Uterus (tissue), 2 donors: ENCODE data around the gene BRAT1.

Experiments used
- CTCF ChIP-seq, 4 experiments: fragments of 200-600 bp in 2 of 4; fragments of 450-650 bp in 2 of 4; sonication (generic) in 2 of 4; IDR thresholded peaks; one replicate each; pipeline ENCODE4 v1.5.1; 2016 to 2019; ENCODE audit warnings: antibody characterized with exemption in 4 of 4, mild to moderate bottlenecking in 2 of 4, moderate library complexity in 1 of 4
- POLR2A ChIP-seq, 2 donors: fragments of 450-650 bp; IDR thresholded peaks; one replicate each; pipeline ENCODE4 v1.6.1; 2016; ENCODE audit warnings: antibody characterized with exemption in 2 of 2, mild to moderate bottlenecking in 1 of 2, moderate library complexity in 1 of 2

- TF ChIP-seq CTCF (IDR thresholded peaks at IDR 0.05) = no peak
- TF ChIP-seq POLR2A (IDR thresholded peaks at IDR 0.05) = no peak
Observed at GRCh38 chr7:2545746-2546425, 9.4 kb downstream of the BRAT1 start.
